HEK293 (cell line): ENCODE results near the gene MTHFD1L.

Experiments
- CTCF ChIA-PET: fragments of 350-600 bp; formaldehyde crosslinking; extraction: SDS; loops from one replicate; lab custom pipeline; 2021; ENCODE audit warnings: antibody characterized with exemption; lab: Yijun Ruan, JAX
- POLR2A ChIA-PET: fragments of 300-600 bp; formaldehyde crosslinking; extraction: SDS; loops from one replicate; lab custom pipeline; 2020; ENCODE audit warnings: antibody characterized with exemption, inconsistent platforms; lab: Yijun Ruan, JAX
- H3K27ac ChIP-seq: fragments of 200-500 bp; sonication (Bioruptor generic); 2 replicates; pipeline ENCODE4 v1.5.1; 2014; ENCODE audit warnings: low read depth, low read length, control low read depth, inconsistent platforms; ENCODE audit errors: extremely low read depth
- H3K36me3 ChIP-seq, 2 experiments: fragments of 200-500 bp in 1 of 2; sonication (Bioruptor generic) in 1 of 2; 1 replicate in 1 of 2; 2 replicates in 1 of 2; pipeline ENCODE4 v1.5.1; 2014 to 2017; ENCODE audit warnings: inconsistent platforms in 2 of 2, low read length in 2 of 2; ENCODE audit not compliant: control insufficient read depth in 2 of 2, insufficient read depth in 1 of 2
- H3K4me1 ChIP-seq: fragments of 200-500 bp; sonication (Bioruptor generic); 2 replicates; pipeline ENCODE4 v1.5.1; 2014; ENCODE audit warnings: mild to moderate bottlenecking, low read length, inconsistent platforms; ENCODE audit not compliant: control insufficient read depth, insufficient read depth
- H3K4me3 ChIP-seq: 2 replicates; pipeline ENCODE4 v1.5.1; 2011; ENCODE audit warnings: low read depth, mild to moderate bottlenecking, control low read depth, low read length, moderate library complexity
- H3K9me3 ChIP-seq: fragments of 200-500 bp; sonication (Bioruptor generic); 2 replicates; pipeline ENCODE4 v1.5.1; 2014; ENCODE audit warnings: low read depth, low read length, inconsistent platforms; ENCODE audit not compliant: control insufficient read depth, insufficient read depth
- IKZF3 ChIP-seq: fragments of 450-650 bp; IDR thresholded peaks from 2 replicates; pipeline ENCODE4 v1.5.0; 2018; ENCODE audit warnings: missing biosample characterization, mild to moderate bottlenecking, missing genetic modification characterization, moderate library complexity
- KLF9 ChIP-seq: fragments of 450-650 bp; formaldehyde crosslinking; IDR thresholded peaks from 2 replicates; pipeline ENCODE4 v1.5.1; 2016; ENCODE audit warnings: missing biosample characterization, missing genetic modification characterization, low read depth
- ZBTB1 ChIP-seq: fragments of 450-650 bp; formaldehyde crosslinking; IDR thresholded peaks from 2 replicates; pipeline ENCODE4 v1.5.1; 2016; ENCODE audit warnings: missing biosample characterization, missing genetic modification characterization
- ZBTB11 ChIP-seq: fragments of 450-650 bp; formaldehyde crosslinking; conservative IDR thresholded peaks from 2 replicates; pipeline ENCODE4 v1.5.1; 2016; ENCODE audit warnings: low read depth, missing biosample characterization, missing genetic modification characterization
- ZBTB49 ChIP-seq: fragments of 450-650 bp; formaldehyde crosslinking; IDR thresholded peaks from 2 replicates; pipeline ENCODE4 v1.5.1; 2016; ENCODE audit warnings: missing biosample characterization, missing genetic modification characterization, low read depth
- ZFP3 ChIP-seq: fragments of 450-650 bp; formaldehyde crosslinking; IDR thresholded peaks from 2 replicates; pipeline ENCODE4 v1.5.1; 2016; ENCODE audit warnings: low read depth, missing biosample characterization, missing genetic modification characterization
- TF ChIP-seq, protein P1 (sequence below): fragments of 450-650 bp; IDR thresholded peaks from 2 replicates; pipeline ENCODE4 v1.5.1; 2018; ENCODE audit warnings: missing biosample characterization, missing genetic modification characterization
- TF ChIP-seq, protein P2 (sequence below): fragments of 450-650 bp; formaldehyde crosslinking; IDR thresholded peaks from 2 replicates; pipeline ENCODE4 v1.5.1; 2017; ENCODE audit warnings: missing biosample characterization, missing genetic modification characterization

MTHFD1L gene

DNA sequence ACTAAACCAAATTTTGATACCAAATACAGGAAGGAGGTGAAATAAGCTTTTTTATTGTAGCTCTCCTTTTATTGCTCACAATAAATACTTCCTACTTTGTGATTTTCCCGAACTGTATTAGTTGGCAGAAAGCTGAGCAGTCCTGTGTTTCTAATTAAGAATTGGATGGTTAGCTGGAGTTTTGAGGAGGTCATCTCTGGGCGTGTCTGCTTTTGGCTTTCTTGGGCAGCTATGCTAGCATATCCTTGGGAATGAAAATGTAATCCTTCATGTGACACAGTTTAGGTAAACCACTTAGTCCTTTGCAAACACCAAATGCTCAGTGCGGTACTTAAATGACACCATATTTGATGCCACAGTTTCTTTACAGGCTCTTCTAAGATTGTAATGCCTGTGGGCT, 67.5 kb downstream of the MTHFD1L start (continued):
- TF ChIP-seq, protein P1, sequence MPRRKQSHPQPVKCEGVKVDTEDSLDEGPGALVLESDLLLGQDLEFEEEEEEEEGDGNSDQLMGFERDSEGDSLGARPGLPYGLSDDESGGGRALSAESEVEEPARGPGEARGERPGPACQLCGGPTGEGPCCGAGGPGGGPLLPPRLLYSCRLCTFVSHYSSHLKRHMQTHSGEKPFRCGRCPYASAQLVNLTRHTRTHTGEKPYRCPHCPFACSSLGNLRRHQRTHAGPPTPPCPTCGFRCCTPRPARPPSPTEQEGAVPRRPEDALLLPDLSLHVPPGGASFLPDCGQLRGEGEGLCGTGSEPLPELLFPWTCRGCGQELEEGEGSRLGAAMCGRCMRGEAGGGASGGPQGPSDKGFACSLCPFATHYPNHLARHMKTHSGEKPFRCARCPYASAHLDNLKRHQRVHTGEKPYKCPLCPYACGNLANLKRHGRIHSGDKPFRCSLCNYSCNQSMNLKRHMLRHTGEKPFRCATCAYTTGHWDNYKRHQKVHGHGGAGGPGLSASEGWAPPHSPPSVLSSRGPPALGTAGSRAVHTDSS (tag by site-specific recombination), result no peak

DNA sequence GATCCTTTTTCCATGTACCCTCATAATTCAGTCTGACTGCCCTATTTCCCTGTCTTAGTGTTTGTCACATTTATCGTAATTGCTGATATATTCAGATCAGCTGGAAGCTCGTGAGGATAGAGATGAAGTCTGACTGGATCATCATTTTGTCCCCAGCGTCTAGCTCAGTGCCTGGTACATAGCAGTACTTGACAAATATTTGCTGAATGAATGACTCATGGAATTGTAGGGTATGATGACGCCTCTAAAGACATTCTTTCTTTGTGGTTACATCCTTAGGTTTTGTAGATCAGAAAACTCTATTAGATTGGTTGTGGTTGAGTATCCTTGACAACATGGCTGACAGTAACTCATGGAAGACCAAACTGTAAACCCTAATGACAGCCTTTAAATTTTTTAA, 68.9 kb downstream of the MTHFD1L start:
- Histone ChIP-seq H3K9me3 (no peaks in the 10 kb centered on the region), H3K4me3 (no peak overlapping the region), H3K4me1 (no peaks in the 10 kb centered on the region), H3K27ac (no peak overlapping the region), H3K36me3 (peaks cover 0 to 38% of the 10 kb centered on the region in 2 experiments; a peak in 2 of 3 replicates)
- ChIA-PET POLR2A (no interaction called here), CTCF (interaction anchor here (0.6 kb wide), 1 partner anchor 179 kb away, joined by 3 read pairs; no protein-coding TSS in a partner anchor)
- TF ChIP-seq, protein P2, sequence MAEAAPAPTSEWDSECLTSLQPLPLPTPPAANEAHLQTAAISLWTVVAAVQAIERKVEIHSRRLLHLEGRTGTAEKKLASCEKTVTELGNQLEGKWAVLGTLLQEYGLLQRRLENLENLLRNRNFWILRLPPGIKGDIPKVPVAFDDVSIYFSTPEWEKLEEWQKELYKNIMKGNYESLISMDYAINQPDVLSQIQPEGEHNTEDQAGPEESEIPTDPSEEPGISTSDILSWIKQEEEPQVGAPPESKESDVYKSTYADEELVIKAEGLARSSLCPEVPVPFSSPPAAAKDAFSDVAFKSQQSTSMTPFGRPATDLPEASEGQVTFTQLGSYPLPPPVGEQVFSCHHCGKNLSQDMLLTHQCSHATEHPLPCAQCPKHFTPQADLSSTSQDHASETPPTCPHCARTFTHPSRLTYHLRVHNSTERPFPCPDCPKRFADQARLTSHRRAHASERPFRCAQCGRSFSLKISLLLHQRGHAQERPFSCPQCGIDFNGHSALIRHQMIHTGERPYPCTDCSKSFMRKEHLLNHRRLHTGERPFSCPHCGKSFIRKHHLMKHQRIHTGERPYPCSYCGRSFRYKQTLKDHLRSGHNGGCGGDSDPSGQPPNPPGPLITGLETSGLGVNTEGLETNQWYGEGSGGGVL (tag by site-specific recombination), result no peak
- TF ChIP-seq IKZF3 (tag by site-specific recombination), result no peak

GRCh38 chr6:150936021-150936555, 70.6 kb downstream of the MTHFD1L start:
- Histone ChIP-seq H3K4me1 (no peaks in the 10 kb centered on the region), H3K27ac (no peak overlapping the region), H3K36me3 (peaks cover 0 to 38% of the 10 kb centered on the region in 2 experiments; a peak in 2 of 3 replicates), H3K9me3 (no peaks in the 10 kb centered on the region), H3K4me3 (no peak overlapping the region)
- CTCF ChIA-PET, result no interaction called here
- POLR2A ChIA-PET, result no interaction called here
- no peak for TF ChIP-seq ZFP3 (tag by site-specific recombination)
- TF ChIP-seq IKZF3 (tag by site-specific recombination), result no peak
- TF ChIP-seq ZBTB49 (tag by site-specific recombination), result no peak
- no peak for TF ChIP-seq KLF9 (tag by site-specific recombination)
- no peak for TF ChIP-seq ZBTB1 (tag by site-specific recombination)
- no peak for TF ChIP-seq ZBTB11 (tag by site-specific recombination)
